Measurements from ENCODE around the gene NCDN. TPM values are rescaled to one million over a fixed set of nuclear protein-coding genes. Genes with fewer than 3 reads are reported as not detected.
"Not testable (repeated sequence)": the region's sequence is repeated elsewhere in the genome, so short reads cannot be mapped to it uniquely, and the experiment has no call there.

The NCDN gene
- total and polyA plus RNA-seq, 8 donors, result 18.2 to 42.1 (median 22.1) TPM

DNA sequence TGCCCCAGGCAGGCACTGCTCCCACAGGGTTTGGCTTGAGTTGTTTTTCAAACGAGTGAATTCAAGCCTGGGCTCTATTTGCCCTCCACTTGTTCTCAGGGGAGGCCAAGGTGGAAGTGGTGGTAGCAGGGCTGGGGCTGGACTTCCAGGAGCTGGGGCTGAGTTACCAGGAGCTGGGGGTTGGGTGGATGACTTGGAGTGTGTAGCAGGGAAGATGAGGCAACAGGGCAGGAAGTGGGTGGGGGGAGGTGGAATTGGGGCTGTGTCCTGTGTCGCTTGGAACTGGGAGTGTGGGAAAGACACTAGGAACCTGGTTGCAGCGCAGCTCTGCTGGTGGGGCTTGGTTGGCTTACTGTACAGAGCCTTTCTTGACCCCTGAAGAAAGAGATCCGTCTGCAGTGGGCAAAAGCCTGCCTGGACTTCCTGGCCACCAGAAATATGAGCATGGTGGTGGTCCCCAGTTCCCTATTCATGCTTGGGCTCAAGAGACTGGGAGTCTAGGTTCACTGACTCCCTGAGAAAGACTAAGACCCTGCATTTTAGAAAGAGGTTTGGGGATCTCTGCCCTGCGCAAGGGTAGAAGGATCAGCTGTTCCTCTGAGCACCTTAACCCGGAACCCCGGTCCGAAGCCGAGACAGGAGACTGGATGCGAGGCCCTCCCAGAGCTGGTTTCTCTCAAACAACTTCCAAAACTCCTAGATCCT, 18.6 kb downstream of the NCDN start:
- Histone ChIP-seq H3K9me3 (no peaks in the 10 kb centered on the region), H3K4me3 (peak overlapping the region in 1 of 2 donors; percentile 50), H3K27me3 (peaks cover 10 to 55% of the 10 kb centered on the region in 2 donors), H3K4me1 (peaks cover 3 to 53% of the 10 kb centered on the region in 2 donors), H3K36me3 (no peaks in the 10 kb centered on the region), H3K27ac (no peak overlapping the region)
- peak; percentile 11 for ATAC-seq
- no peak for DNase-seq
- TF ChIP-seq, protein P1, sequence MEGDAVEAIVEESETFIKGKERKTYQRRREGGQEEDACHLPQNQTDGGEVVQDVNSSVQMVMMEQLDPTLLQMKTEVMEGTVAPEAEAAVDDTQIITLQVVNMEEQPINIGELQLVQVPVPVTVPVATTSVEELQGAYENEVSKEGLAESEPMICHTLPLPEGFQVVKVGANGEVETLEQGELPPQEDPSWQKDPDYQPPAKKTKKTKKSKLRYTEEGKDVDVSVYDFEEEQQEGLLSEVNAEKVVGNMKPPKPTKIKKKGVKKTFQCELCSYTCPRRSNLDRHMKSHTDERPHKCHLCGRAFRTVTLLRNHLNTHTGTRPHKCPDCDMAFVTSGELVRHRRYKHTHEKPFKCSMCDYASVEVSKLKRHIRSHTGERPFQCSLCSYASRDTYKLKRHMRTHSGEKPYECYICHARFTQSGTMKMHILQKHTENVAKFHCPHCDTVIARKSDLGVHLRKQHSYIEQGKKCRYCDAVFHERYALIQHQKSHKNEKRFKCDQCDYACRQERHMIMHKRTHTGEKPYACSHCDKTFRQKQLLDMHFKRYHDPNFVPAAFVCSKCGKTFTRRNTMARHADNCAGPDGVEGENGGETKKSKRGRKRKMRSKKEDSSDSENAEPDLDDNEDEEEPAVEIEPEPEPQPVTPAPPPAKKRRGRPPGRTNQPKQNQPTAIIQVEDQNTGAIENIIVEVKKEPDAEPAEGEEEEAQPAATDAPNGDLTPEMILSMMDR (IDR thresholded peaks at IDR 0.05), result no peak
- intact Hi-C loops (cut with DNase I), result no loop called here

DNA sequence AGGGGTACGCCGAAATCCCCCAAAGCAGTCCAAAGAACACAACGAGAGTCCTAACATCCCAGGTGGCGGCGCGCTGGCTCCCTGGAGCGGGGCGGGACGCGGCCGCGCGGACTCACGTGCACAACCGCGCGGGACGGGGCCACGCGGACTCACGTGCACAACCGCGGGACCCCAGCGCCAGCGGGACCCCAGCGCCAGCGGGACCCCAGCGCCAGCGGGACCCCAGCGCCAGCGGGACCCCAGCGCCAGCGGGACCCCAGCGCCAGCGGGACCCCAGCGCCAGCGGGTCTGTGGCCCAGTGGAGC, 19.1 kb downstream of the NCDN start:
- DNase-seq; H3K9me3 ChIP-seq; ATAC-seq; H3K36me3 ChIP-seq; intact Hi-C loops (cut with DNase I); H3K27ac ChIP-seq: not testable (repeated sequence)
- peak overlapping the region; percentile 18 to 50 for H3K4me3 ChIP-seq
- peaks cover 10 to 51% of the 10 kb centered on the region in 2 donors for H3K27me3 ChIP-seq
- peaks cover 3 to 53% of the 10 kb centered on the region in 2 donors for H3K4me1 ChIP-seq

DNA sequence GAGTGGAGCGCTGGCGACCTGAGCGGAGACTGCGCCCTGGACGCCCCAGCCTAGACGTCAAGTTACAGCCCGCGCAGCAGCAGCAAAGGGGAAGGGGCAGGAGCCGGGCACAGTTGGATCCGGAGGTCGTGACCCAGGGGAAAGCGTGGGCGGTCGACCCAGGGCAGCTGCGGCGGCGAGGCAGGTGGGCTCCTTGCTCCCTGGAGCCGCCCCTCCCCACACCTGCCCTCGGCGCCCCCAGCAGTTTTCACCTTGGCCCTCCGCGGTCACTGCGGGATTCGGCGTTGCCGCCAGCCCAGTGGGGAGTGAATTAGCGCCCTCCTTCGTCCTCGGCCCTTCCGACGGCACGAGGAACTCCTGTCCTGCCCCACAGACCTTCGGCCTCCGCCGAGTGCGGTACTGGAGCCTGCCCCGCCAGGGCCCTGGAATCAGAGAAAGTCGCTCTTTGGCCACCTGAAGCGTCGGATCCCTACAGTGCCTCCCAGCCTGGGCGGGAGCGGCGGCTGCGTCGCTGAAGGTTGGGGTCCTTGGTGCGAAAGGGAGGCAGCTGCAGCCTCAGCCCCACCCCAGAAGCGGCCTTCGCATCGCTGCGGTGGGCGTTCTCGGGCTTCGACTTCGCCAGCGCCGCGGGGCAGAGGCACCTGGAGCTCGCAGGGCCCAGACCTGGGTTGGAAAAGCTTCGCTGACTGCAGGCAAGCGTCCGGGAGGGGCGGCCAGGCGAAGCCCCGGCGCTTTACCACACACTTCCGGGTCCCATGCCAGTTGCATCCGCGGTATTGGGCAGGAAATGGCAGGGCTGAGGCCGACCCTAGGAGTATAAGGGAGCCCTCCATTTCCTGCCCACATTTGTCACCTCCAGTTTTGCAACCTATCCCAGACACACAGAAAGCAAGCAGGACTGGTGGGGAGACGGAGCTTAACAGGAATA, 19.7 kb downstream of the NCDN start:
- no peaks in the 10 kb centered on the region for H3K9me3 ChIP-seq
- peaks cover 3 to 51% of the 10 kb centered on the region in 2 donors for H3K4me1 ChIP-seq
- ATAC-seq, result peak; percentile 38
- DNase-seq, result peak in 1 of 4 donors; percentile 58
- TF ChIP-seq, protein P1 (IDR thresholded peaks at IDR 0.05), result no peak
- H3K4me3 ChIP-seq, result peak overlapping the region; percentile 18 to 50
- no peaks in the 10 kb centered on the region for H3K36me3 ChIP-seq
- intact Hi-C loops (cut with DNase I), result no loop called here
- peaks cover 10 to 47% of the 10 kb centered on the region in 2 donors for H3K27me3 ChIP-seq
- H3K27ac ChIP-seq, result peak overlapping the region in 1 of 2 donors; percentile 72

- intact Hi-C loops (cut with DNase I), result no loop called here
- ATAC-seq (no peak), DNase-seq (no peak)
- no peak overlapping the region for H3K27ac ChIP-seq
- TF ChIP-seq, protein P1 (IDR thresholded peaks at IDR 0.05), result no peak
- no peaks in the 10 kb centered on the region for H3K36me3 ChIP-seq
- H3K4me3 ChIP-seq, result no peak overlapping the region
- H3K27me3 ChIP-seq, result peaks cover 4 to 17% of the 10 kb centered on the region in 2 donors
- peaks cover 0 to 26% of the 10 kb centered on the region in 2 donors for H3K4me1 ChIP-seq
- H3K9me3 ChIP-seq, result no peaks in the 10 kb centered on the region
Observed at GRCh38 chr1:35580949-35581388, 23.4 kb downstream of the NCDN start.

DNA sequence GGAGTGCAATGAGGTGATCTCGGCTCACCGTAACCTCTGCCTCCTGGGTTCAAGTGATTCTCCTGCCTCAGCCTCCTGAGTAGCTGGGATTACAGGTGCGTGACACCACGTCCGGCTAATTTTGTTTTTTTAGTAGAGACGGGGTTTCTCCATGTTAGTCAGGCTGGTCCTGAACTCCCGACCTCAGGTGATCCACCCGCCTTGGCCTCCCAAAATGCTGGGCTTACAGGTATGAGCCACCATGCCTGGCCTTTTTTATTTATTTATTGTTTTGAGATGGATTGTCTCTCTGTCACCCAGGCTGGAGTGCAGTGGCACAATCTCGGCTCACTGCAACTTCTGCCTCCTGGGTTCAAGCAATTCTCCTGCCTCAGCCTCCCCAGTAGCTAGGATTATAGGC, 24.0 kb downstream of the NCDN start:
- H3K9me3 ChIP-seq; intact Hi-C loops (cut with DNase I); H3K36me3 ChIP-seq; DNase-seq; H3K4me3 ChIP-seq; ATAC-seq; H3K27ac ChIP-seq: not testable (repeated sequence)
- Histone ChIP-seq H3K4me1 (peaks cover 0 to 19% of the 10 kb centered on the region in 2 donors), H3K27me3 (peaks cover 4 to 11% of the 10 kb centered on the region in 2 donors)

DNA sequence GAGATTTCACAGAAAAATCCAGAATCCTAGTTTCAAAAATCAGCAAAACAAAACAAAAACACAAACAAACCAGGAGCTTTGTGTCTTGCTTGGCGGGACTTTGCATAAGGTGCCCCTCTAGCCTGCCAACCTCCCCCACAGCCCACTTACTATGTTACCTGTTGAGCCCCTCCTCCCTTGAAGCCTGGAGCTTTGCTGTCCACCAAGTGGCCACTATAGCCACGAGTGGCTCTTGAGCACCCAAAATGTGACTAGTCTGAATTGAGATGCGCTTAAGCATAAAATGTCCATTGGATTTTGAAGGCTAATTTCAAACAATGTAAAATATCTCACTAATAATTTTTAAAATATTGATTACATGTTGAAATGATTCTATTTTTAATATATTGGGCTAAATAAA, 27.7 kb downstream of the NCDN start:
- DNase-seq (no peak), ATAC-seq (no peak)
- Histone ChIP-seq H3K4me3 (no peak overlapping the region), H3K27me3 (no peaks in the 10 kb centered on the region), H3K9me3 (no peaks in the 10 kb centered on the region), H3K27ac (no peak overlapping the region), H3K36me3 (peaks cover 0 to 1% of the 10 kb centered on the region in 2 donors), H3K4me1 (no peaks in the 10 kb centered on the region)
- intact Hi-C loops (cut with DNase I), result no loop called here
- TF ChIP-seq, protein P1 (IDR thresholded peaks at IDR 0.05), result no peak

GRCh38 chr1:35585805-35586204, 28.2 kb downstream of the NCDN start:
- intact Hi-C loops (cut with DNase I); H3K36me3 ChIP-seq; H3K4me1 ChIP-seq; DNase-seq; ATAC-seq; H3K4me3 ChIP-seq; H3K27me3 ChIP-seq; H3K27ac ChIP-seq; H3K9me3 ChIP-seq: not testable (repeated sequence)
